COLO668 (cell line): Measurements from ENCODE around the gene MUCL1.
"Not testable (repeated sequence)": the region's sequence is repeated elsewhere in the genome, so short reads cannot be mapped to it uniquely, and the experiment has no call there.

Source experiments
- DNase-seq: peaks from one replicate; lab custom pipeline; 2025; ENCODE audit not compliant: unreplicated experiment; lab: John Stamatoyannopoulos, UW

MUCL1 gene

GRCh38 chr12:54853933-54854538 lies at the start of gene MUCL1:
Gene MUCL1 (plus strand): TSS chr12:54854516. CDS start chr12:54854583, 67 bp downstream.
- DNase-seq: peak; percentile 54

DNA sequence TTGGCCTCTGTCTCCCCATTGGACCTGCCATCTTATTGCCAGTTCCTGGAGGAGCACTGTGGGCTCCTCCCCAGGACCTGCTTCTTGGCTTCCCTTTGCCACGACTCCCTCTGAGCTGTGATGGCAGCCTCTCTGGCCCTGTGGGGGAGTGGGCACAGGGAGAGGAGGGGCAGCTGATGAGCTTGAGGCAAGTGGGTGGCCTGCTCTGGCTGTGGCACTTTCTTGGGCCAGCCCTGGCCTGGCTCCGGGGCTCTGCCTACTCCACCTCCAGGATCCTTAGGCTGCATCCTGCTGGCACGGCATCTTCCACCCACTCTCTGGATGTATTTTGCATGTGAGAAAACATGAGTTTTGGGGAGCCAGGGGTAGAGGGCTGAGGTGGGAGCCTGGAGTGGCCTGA lies 32.6 kb upstream of the MUCL1 start:
- DNase-seq: no peak

DNA sequence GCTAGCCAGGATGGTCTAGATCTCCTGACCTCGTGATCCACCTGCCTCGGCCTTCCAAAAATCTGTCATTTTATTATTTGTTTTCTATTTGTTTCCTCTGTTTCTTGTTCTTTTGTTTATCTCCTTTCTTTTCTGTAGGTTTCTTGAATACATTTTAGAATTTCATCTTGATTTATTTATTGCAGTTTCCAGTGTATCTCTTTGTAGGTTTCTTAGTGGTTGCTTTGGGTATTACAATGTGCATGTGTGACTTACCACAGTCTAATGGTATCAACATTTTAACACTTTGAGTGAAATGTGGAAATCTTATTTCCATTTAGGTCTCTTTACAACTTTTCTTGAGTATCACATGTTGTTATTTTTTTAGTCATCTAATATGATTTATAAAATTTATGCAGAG lies 29.9 kb upstream of the MUCL1 start:
- DNase-seq: no peak

DNA sequence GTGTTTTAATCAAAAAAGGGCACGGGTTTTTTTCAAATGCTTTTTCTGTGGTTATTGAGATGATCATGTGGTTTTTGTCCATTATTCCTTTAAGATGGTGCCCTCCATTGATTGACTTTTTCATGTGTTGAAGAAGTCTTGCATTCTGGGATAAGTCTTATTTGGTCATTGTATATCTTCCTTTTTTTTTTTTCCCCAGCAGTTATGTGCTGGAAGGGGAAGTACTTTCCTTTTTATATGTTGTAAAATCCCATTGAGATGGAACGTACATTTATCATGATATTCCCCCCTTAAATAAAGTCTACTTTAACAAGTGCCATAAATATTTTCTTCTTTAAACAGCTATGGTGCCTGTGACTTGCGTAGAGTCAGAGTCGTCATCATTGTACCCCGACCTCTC lies 24.8 kb upstream of the MUCL1 start:
- no peak for DNase-seq

GRCh38 chr12:54830199-54830598 lies 24.1 kb upstream of the MUCL1 start:
- DNase-seq: no peak

DNA sequence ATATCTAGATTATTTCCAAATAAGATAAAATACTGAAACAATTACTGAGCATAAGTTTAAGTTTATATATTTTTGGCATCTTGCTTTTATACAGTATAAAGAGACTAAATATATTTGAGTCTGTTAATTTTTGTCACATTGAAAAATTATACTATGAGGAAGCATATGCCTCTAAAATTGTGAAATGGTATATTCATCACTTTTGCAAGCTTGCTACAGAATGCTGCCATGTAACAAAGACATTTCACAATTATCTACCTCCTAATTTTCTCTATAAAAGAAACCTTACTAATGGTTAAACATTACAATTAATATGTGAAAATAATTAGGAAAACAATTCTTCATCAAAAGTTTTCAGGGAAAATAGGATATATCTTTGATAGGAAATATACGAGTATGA lies 22.7 kb upstream of the MUCL1 start:
- DNase-seq: no peak

DNA sequence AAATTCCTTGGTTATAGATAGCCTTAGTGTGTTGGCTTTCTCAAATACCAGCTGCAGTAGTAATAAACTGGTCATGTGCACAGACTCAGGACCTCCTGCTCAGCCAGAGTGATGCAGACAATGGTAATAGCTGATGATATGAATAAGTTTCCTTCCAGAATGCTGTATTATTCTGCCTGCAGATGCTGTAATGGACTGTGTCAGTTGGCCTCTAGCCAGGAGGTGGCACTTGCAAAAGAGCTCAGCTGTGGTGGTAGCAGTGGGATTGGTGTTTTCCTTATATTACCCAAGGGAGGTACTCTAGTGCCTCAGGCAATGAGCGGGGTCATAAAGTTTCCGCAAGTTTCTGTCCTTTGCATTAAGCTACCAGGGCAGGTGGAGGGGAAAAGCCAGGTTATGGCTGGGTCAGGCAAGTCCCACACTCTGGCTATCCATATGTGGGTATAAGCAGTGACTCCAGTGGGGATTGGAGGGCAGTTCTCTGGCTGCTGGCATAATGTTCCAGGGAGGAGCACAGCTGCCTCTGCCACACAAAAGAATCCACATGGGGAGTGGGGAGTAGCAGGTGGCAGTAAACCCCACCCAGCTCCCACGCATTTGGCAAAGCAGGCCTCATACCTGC lies 14.0 kb upstream of the MUCL1 start:
- peak; percentile 16 for DNase-seq

DNA sequence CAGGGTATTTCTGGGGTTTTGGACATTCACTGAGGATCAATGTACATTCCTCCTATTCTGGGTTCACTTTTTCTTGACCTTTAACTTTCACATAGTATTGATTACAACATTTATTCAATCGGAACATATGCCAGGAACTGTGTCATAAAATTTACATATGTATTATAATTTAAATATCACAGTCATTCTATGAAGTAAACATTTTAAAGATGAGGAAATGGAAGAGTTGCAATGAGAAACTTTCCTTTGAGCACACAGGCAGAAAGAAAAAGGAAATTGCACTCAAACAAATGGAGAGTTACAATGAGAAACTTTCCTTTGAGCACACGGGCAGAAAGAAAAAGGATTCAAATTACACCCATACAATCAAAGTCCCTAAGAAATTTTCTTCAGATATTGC lies 3.1 kb downstream of the MUCL1 start:
- DNase-seq: no peak

DNA sequence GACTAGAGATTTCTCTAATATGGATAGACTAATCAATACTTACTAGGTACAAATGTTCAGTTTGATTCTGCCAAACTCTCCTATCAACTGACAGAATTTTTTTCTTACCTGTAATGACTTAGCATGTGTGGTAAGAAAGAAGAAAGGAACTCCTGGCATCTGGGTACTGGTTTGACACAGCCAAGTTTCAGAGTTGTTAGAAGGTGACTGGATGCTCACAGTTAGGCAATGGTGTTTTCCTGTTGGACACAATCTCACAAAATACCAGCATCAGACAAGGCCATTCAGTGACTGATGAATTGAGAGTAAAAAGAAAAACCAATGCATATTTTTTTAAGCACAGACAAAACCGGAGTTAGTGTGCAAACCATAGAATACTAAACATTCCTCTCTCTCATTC lies 4.2 kb downstream of the MUCL1 start:
- no peak for DNase-seq

DNA sequence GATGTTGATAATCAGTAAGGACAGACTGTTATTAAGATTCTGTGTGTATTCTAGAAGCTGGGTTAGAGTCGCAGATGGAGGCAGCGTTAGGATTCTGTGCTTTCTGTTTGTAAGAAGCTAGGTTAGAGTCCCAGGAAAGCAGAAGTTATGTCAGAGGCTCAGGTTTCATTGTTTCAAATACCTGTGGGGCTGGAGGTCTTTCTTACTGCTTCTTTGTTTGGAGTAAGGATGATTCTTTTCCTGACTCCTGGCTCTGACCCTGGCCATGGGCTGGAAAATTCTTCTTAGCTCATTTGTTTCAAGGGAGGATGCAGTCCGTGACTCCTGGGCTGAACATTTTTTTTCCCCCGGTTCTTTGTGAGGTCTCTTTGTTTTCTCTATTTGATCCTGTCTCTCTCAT lies 5.2 kb downstream of the MUCL1 start:
- DNase-seq: no peak

GRCh38 chr12:54861927-54862326 lies 7.6 kb downstream of the MUCL1 start:
- DNase-seq: no peak

DNA sequence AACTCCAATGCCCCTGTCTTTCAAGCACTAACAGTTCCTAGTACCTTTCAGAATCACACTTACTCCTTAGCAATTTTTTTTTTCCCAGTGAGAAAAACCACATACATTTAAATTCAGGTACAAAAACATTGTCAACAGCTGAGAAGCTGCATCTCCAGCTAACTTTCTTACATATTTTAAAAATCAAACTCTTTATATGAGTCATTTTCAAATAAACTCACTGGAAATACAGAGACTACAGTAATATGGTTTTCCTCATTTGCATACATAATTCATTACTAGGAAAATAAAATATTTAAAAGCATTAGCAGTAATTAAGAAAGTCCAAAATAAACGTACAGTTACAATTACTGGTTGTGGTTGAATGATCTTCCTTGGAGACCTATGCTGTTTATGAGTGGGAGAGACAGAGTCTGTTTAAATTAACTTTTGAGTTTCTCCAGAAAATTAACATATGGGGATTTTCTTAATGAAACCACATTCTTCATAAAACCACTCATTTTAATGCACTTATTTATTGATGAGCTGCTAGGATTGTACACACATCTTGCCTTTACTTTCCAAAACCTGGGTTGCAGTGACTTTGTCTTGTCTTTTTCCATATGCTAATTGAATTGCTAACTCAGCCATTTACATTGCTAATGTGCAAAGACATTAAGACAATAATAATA lies 9.8 kb downstream of the MUCL1 start:
- DNase-seq: no peak

- no peak for DNase-seq
Measured at GRCh38 chr12:54865683-54866324, 11.5 kb downstream of the MUCL1 start.

DNA sequence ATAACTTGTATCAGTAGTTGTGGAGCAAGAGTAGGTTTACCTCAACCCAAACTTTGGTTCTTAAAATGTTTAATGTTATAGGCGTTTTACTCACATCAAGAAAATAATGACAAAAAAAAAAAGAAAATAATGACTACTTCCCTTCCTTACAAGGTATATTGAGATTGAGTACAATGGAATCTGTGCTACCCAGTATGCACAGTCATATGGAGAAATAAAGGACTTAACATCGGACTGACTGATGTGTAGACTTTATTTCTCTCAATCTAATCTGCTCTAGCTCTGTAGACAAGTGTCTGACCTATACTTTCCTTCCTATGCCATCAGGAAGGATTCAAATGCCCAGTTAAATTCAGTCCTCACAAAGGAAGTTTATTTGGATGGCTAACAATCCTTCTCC lies 14.4 kb downstream of the MUCL1 start:
- no peak for DNase-seq

DNA sequence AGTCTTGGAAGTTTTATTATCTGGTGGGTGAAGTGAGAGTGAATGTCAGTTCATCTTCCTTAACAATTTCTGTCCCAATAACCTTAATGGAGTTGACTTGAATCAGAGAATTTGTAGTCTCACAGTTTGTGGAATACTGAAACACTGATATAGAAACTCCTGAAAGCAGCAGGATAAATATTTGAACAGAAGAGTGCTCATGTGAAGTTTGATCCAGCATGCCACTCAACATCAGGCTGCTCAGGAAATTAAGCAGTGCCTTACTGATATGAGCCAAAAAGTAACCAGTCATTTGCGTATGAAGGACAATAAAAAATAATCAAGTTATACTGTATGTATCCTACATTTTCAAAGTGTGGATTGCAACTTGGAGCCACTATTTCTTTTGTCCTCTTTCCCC lies 15.7 kb downstream of the MUCL1 start:
- DNase-seq: peak; percentile 1

DNA sequence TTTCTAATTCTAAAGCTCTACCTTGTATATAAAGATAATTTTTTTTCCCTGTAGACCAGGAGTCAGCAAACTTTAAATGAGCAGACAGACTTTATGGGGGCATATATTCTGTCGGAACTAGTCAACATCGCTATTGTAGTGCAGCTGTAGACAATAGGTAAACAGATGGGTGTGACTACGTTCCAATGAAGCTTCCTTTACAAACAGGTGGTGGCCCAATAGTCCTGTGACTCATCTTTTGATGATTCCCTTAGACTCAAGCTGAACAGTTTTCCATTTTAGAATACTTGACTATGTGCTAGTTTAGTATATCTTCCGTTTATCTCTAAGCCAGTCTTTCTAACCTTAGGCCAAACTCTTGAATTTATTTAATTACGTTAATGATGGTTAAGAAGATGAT lies 16.3 kb downstream of the MUCL1 start:
- DNase-seq: peak; percentile 20

DNA sequence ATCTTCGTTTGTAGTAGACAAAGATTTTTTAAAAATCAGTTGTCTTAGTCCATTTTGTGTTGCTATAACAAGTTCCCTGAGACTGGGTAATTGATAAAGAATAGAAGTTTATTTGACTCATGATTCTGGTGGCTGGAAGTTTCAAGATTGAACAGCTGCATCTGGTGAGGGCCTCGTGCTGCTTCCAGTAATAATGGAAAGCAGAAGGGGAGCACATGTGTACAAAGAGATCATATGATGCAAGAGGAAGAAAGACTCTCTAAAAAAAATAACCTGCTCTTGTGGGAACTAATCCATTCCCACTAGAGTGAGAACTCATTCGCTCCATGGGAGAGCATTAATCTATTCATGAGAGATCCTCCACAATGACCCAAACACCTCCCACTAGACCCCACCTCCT lies 24.8 kb downstream of the MUCL1 start:
- no peak for DNase-seq

GRCh38 chr12:54879579-54879978 lies 25.3 kb downstream of the MUCL1 start:
- DNase-seq: no peak

GRCh38 chr12:54882079-54882478 lies 27.8 kb downstream of the MUCL1 start:
- DNase-seq: no peak

DNA sequence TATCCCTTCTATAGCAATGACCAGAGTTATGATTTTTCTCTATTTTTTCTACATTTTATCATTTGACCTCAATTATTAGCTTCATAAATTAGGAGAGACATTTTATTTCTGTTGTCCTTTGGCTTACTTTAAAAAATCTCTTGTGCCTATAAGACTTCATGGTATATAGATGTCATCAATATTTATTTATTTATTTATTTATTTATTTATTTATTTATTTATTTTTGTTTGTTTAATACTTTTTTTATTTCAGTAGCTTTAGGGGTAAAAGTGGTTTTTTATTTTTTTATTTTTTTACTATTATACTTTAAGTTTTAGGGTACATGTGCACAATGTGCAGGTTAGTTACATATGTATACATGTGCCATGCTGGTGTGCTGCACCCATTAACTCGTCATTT lies 28.3 kb downstream of the MUCL1 start:
- not testable (repeated sequence) for DNase-seq

GRCh38 chr12:54888428-54888827 lies 34.1 kb downstream of the MUCL1 start:
- DNase-seq: not testable (repeated sequence)

- DNase-seq: peak; percentile 45
Measured at GRCh38 chr12:54890339-54890738, 36.0 kb downstream of the MUCL1 start.
